MCF 10A (cell line): Measurements from ENCODE around the gene BAHCC1. TPM values are rescaled to one million over a fixed set of nuclear protein-coding genes. Genes with fewer than 3 reads are reported as not detected.
"Not testable (repeated sequence)": the region's sequence is repeated elsewhere in the genome, so short reads cannot be mapped to it uniquely, and the experiment has no call there.

Experiments
- BruUV-seq: library from RNA; stranded (reverse); fragments of 400-500 nt; replicated peaks from 2 replicates; lab custom pipeline; 2021; lab: Mats Ljungman, UMichigan
- CTCF ChIA-PET: fragments of 300-600 bp; sonication (Branson Sonifier 250); formaldehyde crosslinking; extraction: SDS; loops from one replicate; lab custom pipeline; 2021; ENCODE audit warnings: antibody characterized with exemption, inconsistent platforms; lab: Yijun Ruan, JAX
- POLR2A ChIA-PET: fragments of 300-600, 350-650 bp; sonication (Branson Sonifier 250); formaldehyde crosslinking; extraction: SDS; loops from one replicate; lab custom pipeline; 2020; ENCODE audit warnings: antibody characterized with exemption, inconsistent platforms; lab: Yijun Ruan, JAX
- DNase-seq: peaks from one replicate; pipeline ENCODE4 v3.0.0-alpha.2; 2018; ENCODE audit not compliant: unreplicated experiment
- H3K27ac Mint-ChIP-seq: one replicate; pipeline ENCODE4 v1.8.0; 2022; ENCODE audit warnings: mild to moderate bottlenecking, low read depth, mixed read lengths; ENCODE audit not compliant: unreplicated experiment
- H3K27me3 Mint-ChIP-seq: one replicate; pipeline ENCODE4 v1.8.0; 2022; ENCODE audit warnings: mixed read lengths; ENCODE audit not compliant: insufficient read depth, unreplicated experiment
- H3K36me3 Mint-ChIP-seq: one replicate; pipeline ENCODE4 v1.8.0; 2022; ENCODE audit warnings: mild to moderate bottlenecking, moderate library complexity, mixed read lengths; ENCODE audit not compliant: insufficient read depth, unreplicated experiment
- H3K4me1 Mint-ChIP-seq: one replicate; pipeline ENCODE4 v1.8.0; 2022; ENCODE audit warnings: mixed read lengths; ENCODE audit not compliant: insufficient read depth, unreplicated experiment
- H3K4me3 Mint-ChIP-seq: one replicate; pipeline ENCODE4 v1.8.0; 2022; ENCODE audit warnings: mild to moderate bottlenecking, moderate library complexity, mixed read lengths; ENCODE audit not compliant: unreplicated experiment
- H3K9me3 Mint-ChIP-seq: one replicate; pipeline ENCODE4 v1.8.0; 2022; ENCODE audit warnings: mixed read lengths; ENCODE audit not compliant: unreplicated experiment
- intact Hi-C: fragments of 100-400 bp; cut with micrococcal nuclease; formaldehyde crosslinking; loops from 2 replicates; pipeline ENCODE4 v1.14.1; 2022
- total RNA-seq: library from RNA; stranded (reverse); gene quantifications from 2 replicates; pipeline ENCODE4 v1.2.3, GENCODE V29; 2022
- TF ChIP-seq, protein P1 (sequence below): fragments of 200-600 bp; IDR thresholded peaks from one replicate; pipeline ENCODE4 v1.8.0; 2022; ENCODE audit warnings: antibody characterized with exemption, mild to moderate bottlenecking; ENCODE audit not compliant: unreplicated experiment

BAHCC1 gene
- total RNA-seq, 1 experiment from 2014 or later: 7.4 TPM

DNA sequence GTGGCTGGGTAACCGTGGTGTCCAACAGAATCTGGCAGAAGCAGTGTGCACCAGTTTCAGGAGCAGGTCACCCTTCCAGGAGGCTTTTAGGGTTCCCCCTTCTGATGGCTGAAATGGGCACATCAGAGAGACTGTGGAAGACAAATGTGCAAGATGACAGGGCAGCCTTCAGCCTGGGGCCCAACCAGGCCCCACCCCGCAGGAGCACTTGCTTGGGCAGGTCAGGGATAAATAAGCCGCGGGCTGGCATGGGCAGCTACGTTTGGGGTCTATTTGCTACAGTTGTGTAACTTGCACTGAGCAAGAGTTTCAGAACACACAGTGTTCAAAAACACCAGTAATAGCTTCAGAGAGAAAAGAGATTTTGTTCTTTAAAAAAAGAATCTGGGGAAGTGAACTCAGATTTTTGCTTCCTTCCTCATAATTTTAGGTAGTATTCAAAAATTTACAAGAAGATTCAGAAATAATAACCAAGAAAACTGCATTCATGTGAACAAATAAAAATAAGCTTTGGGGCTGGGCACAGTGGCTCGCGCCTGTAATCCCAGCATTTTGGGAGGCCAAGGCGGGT is 44.9 kb upstream of the BAHCC1 start:
- DNase-seq: no peak
- Mint-ChIP-seq H3K9me3 (no peaks in the 10 kb centered on the region), H3K27me3 (no peaks in the 10 kb centered on the region), H3K4me3 (no peak overlapping the region), H3K4me1 (peaks cover 10% of the 10 kb centered on the region), H3K36me3 (no peaks in the 10 kb centered on the region), H3K27ac (no peak overlapping the region)
- no TSS peak for BruUV-seq
- ChIA-PET POLR2A (interaction anchor here (0.9 to 2.2 kb wide), 3 partner anchors 21 to 57 kb away, joined by 3 to 6 read pairs (median 4); no protein-coding TSS in a partner anchor), CTCF (no interaction called here)
- intact Hi-C loops: no loop called here
- TF ChIP-seq, protein P1, sequence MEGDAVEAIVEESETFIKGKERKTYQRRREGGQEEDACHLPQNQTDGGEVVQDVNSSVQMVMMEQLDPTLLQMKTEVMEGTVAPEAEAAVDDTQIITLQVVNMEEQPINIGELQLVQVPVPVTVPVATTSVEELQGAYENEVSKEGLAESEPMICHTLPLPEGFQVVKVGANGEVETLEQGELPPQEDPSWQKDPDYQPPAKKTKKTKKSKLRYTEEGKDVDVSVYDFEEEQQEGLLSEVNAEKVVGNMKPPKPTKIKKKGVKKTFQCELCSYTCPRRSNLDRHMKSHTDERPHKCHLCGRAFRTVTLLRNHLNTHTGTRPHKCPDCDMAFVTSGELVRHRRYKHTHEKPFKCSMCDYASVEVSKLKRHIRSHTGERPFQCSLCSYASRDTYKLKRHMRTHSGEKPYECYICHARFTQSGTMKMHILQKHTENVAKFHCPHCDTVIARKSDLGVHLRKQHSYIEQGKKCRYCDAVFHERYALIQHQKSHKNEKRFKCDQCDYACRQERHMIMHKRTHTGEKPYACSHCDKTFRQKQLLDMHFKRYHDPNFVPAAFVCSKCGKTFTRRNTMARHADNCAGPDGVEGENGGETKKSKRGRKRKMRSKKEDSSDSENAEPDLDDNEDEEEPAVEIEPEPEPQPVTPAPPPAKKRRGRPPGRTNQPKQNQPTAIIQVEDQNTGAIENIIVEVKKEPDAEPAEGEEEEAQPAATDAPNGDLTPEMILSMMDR: no peak

DNA sequence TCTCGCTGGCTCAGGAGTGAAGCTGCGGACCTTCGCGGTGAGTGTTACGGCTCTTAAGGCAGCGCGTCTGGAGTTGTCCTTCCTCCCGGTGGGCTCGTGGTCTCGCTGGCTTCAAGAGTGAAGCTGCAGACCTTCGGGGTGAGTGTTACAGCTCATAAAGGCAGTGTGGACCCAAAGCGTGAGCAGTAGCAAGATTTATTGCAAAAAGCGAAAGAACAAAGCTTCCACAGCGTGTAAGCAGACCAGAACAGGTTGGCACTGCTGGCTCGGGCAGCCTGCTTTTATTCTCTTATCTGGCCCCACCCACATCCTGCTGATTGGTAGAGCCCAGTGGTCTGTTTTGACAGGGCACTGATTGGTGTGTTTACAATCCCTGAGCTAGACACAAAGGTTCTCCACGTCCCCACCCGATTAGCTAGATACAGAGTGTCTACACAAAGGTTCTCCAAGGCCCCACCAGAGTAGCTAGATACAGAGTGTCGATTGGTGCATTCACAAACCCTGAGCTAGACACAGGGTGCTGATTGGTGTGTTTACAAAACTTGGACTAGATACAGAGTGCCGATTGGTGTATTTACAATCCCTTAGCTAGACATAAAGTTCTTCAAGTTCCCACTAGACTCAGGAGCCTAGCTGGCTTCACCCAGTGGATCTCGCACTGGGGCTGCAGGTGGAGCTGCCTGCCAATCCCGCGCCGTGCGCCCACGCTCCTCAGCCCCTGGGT is 43.8 kb upstream of the BAHCC1 start:
- CTCF ChIA-PET: interaction anchor here (1.1 kb wide), 1 partner anchor 133 kb away, joined by 5 read pairs; no protein-coding TSS in a partner anchor
- H3K27ac Mint-ChIP-seq, H3K36me3 Mint-ChIP-seq, intact Hi-C loops, H3K4me3 Mint-ChIP-seq, BruUV-seq, H3K27me3 Mint-ChIP-seq, H3K9me3 Mint-ChIP-seq, H3K4me1 Mint-ChIP-seq, DNase-seq: not testable (repeated sequence)
- POLR2A ChIA-PET: interaction anchor here (0.6 to 2.2 kb wide), 4 partner anchors 13 to 43 kb away, joined by 3 to 6 read pairs (median 4); no protein-coding TSS in a partner anchor

DNA sequence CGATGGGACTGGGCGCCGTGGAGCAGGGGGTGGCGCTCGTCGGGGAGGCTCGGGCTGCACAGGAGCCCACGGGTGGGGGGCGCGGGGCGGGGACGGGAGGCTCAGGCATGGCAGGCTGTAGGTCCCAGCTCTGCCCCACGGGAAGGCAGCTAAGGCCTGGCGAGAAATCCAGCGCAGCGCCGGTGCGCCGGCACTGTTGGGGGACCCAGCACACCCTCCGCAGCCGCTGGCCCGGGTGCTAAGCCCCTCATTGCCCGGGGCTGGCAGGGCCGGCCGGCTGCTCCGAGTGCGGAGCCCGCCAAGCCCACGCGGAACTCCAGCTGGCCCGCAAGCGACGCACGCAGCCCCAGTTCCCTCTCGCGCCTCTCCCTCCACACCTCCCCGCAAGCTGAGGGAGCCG is 43.2 kb upstream of the BAHCC1 start:
- CTCF ChIA-PET: interaction anchor here (1.1 kb wide), 1 partner anchor 133 kb away, joined by 5 read pairs; no protein-coding TSS in a partner anchor
- H3K27ac Mint-ChIP-seq, DNase-seq, BruUV-seq, H3K4me1 Mint-ChIP-seq, H3K36me3 Mint-ChIP-seq, H3K4me3 Mint-ChIP-seq, intact Hi-C loops, H3K27me3 Mint-ChIP-seq, H3K9me3 Mint-ChIP-seq: not testable (repeated sequence)
- POLR2A ChIA-PET: interaction anchor here (0.7 to 1.7 kb wide), 2 partner anchors 13 to 742 kb away, joined by 3 to 5 read pairs; no protein-coding TSS in a partner anchor

DNA sequence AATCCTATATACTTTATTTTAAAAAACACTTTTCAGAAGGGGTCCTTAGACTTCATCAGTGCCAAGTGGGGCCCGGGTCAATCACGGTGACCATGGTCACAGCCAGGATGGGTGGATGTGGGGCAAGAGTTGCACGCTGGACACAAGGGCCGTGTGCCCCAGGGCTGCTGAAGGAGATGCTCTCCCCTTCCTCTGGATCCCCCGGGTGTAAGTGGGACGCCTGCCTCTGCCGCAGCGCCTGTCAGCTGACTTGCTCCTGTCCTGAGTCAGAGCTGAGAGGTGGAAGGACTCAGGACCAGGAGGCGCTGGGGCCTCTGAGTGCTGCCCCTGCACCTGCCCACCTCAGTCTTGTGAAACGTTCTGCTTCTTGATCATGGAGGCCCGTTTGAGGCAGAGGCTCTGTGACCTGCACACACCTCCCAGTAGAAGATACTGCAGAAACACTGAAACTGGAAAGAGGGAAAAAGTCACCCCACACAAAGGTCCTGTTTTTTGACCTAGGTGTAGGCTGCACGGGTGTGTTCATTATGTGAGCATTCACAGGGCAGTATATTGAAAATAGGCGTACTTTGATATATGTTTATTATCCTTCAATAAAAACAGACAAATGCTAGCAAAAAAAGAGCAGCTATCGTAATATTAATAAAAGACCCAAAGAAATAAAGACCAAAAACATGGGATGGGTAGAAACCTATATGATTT is 40.9 kb upstream of the BAHCC1 start:
- Mint-ChIP-seq H3K36me3 (no peaks in the 10 kb centered on the region), H3K4me3 (no peak overlapping the region), H3K4me1 (peaks cover 10% of the 10 kb centered on the region), H3K27ac (no peak overlapping the region), H3K9me3 (no peaks in the 10 kb centered on the region), H3K27me3 (no peaks in the 10 kb centered on the region)
- BruUV-seq: no TSS peak
- TF ChIP-seq, protein P1: no peak
- ChIA-PET CTCF (interaction anchor here (0.5 kb wide), 2 partner anchors 57 to 151 kb away, joined by 3 to 4 read pairs; no protein-coding TSS in a partner anchor), POLR2A (interaction anchor here (0.8 to 1.2 kb wide), 3 partner anchors 11 to 64 kb away, joined by 3 to 5 read pairs (median 3); partner anchors contain the start of gene BAHCC1)
- DNase-seq: no peak
- intact Hi-C loops: no loop called here
